Left renal cortex interstitium (tissue), 4 donors: Measurements from ENCODE around the gene BCL3. TPM values are rescaled to one million over a fixed set of nuclear protein-coding genes. Genes with fewer than 3 reads are reported as not detected.
A peak's percentile ranks its signal among the peaks of the same experiment; 100 is the strongest.
"Not testable (repeated sequence)": the region's sequence is repeated elsewhere in the genome, so short reads cannot be mapped to it uniquely, and the experiment has no call there.

Experiments used
- DNase-seq, 4 donors: peaks; one replicate each; pipeline ENCODE4 v3.0.0-alpha.2; 2013; ENCODE audit warnings: low read depth in 4 of 4, low spot score in 2 of 4, missing footprints in 1 of 4
- polyA plus RNA-seq, 4 donors: library from polyadenylated mRNA; unstranded; fragments of 120-200 nt; gene quantifications; one replicate each; pipeline ENCODE4 v1.2.1, GENCODE V29; 2013; ENCODE audit not compliant: insufficient read length in 4 of 4

BCL3 gene
- polyA plus RNA-seq, 4 donors = 5.3 to 10.0 (median 8.8) TPM

GRCh38 chr19:44720945-44721344, 27.6 kb upstream of the BCL3 start:
- DNase-seq = no peak

GRCh38 chr19:44721369-44721768, 27.1 kb upstream of the BCL3 start:
- not testable (repeated sequence) for DNase-seq

GRCh38 chr19:44722131-44723121, 26.1 kb upstream of the BCL3 start:
- DNase-seq = no peak

GRCh38 chr19:44723299-44723951, 25.1 kb upstream of the BCL3 start:
- no peak for DNase-seq

- peak in 2 of 4 donors; percentile 65 to 68 for DNase-seq
These were observed 24.6 kb upstream of the BCL3 start for GRCh38 chr19:44723952-44724319.

- DNase-seq = no peak
These were observed 23.3 kb upstream of the BCL3 start for GRCh38 chr19:44725251-44725650.

- no peak for DNase-seq
These were observed 22.8 kb upstream of the BCL3 start for GRCh38 chr19:44725684-44726083.

- DNase-seq = no peak
These were observed 22.0 kb upstream of the BCL3 start for GRCh38 chr19:44726465-44726864.

- DNase-seq = no peak
These were observed 20.3 kb upstream of the BCL3 start for GRCh38 chr19:44728178-44728577.

GRCh38 chr19:44729516-44730033, 18.9 kb upstream of the BCL3 start:
- DNase-seq = no peak

- DNase-seq = no peak
These were observed 17.4 kb upstream of the BCL3 start for GRCh38 chr19:44731081-44731480.

- no peak for DNase-seq
These were observed 16.9 kb upstream of the BCL3 start for GRCh38 chr19:44731622-44732021.

- no peak for DNase-seq
These were observed 16.1 kb upstream of the BCL3 start for GRCh38 chr19:44732235-44733014.

- no peak for DNase-seq
These were observed 14.2 kb upstream of the BCL3 start for GRCh38 chr19:44734357-44734756.

GRCh38 chr19:44735011-44735410, 13.5 kb upstream of the BCL3 start:
- no peak for DNase-seq

GRCh38 chr19:44737238-44738071, 11.1 kb upstream of the BCL3 start:
- DNase-seq = no peak

GRCh38 chr19:44738136-44738535, 10.4 kb upstream of the BCL3 start:
- no peak for DNase-seq

GRCh38 chr19:44738603-44739558, 9.6 kb upstream of the BCL3 start:
- DNase-seq = no peak

GRCh38 chr19:44740351-44740824, 8.1 kb upstream of the BCL3 start:
- DNase-seq = no peak
